Measurements from ENCODE around the gene PIM3.

Gene PIM3

GRCh38 chr22:49927483-49928184, 32.9 kb upstream of the PIM3 start:
- Histone ChIP-seq H3K27ac (ENCODE audit: insufficient read depth, low read depth, low read length, poor library complexity, severe bottlenecking) (no peak overlapping the region), H3K27me3 (ENCODE audit: control insufficient read depth, insufficient read depth, low read length, poor library complexity, severe bottlenecking) (peaks cover 22% of the 10 kb centered on the region), H3K36me3 (ENCODE audit: control insufficient read depth, insufficient read depth, low read length) (no peaks in the 10 kb centered on the region), H3K4me1 (ENCODE audit: control insufficient read depth, insufficient read depth, low read length) (no peaks in the 10 kb centered on the region), H3K9me3 (ENCODE audit: control insufficient read depth, low read length) (no peaks in the 10 kb centered on the region), H3K4me3 (ENCODE audit: insufficient read depth, low read depth, low read length) (no peak overlapping the region)
- whole genome bisulfite sequencing, 2 experiments: 91 to 92% methylated on average over 26 of the region's 26 CpGs

GRCh38 chr22:49928185-49928495, 32.4 kb upstream of the PIM3 start:
- 89% methylated on average over 8 of the region's 8 CpGs for WGBS, 2 experiments
- no peaks in the 10 kb centered on the region for H3K9me3 ChIP-seq (ENCODE audit: control insufficient read depth, low read length)
- H3K27ac ChIP-seq (ENCODE audit: insufficient read depth, low read depth, low read length, poor library complexity, severe bottlenecking): no peak overlapping the region
- peaks cover 22% of the 10 kb centered on the region for H3K27me3 ChIP-seq (ENCODE audit: control insufficient read depth, insufficient read depth, low read length, poor library complexity, severe bottlenecking)
- no peak overlapping the region for H3K4me3 ChIP-seq (ENCODE audit: insufficient read depth, low read depth, low read length)
- no peaks in the 10 kb centered on the region for H3K36me3 ChIP-seq (ENCODE audit: control insufficient read depth, insufficient read depth, low read length)
- no peaks in the 10 kb centered on the region for H3K4me1 ChIP-seq (ENCODE audit: control insufficient read depth, insufficient read depth, low read length)

GRCh38 chr22:49928555-49929210, 31.9 kb upstream of the PIM3 start:
- Histone ChIP-seq H3K27me3 (ENCODE audit: control insufficient read depth, insufficient read depth, low read length, poor library complexity, severe bottlenecking) (peaks cover 22% of the 10 kb centered on the region), H3K4me1 (ENCODE audit: control insufficient read depth, insufficient read depth, low read length) (no peaks in the 10 kb centered on the region), H3K9me3 (ENCODE audit: control insufficient read depth, low read length) (no peaks in the 10 kb centered on the region), H3K27ac (ENCODE audit: insufficient read depth, low read depth, low read length, poor library complexity, severe bottlenecking) (no peak overlapping the region), H3K36me3 (ENCODE audit: control insufficient read depth, insufficient read depth, low read length) (no peaks in the 10 kb centered on the region), H3K4me3 (ENCODE audit: insufficient read depth, low read depth, low read length) (no peak overlapping the region)
- WGBS, 2 experiments: 78 to 80% methylated on average over 38 of the region's 38 CpGs

GRCh38 chr22:49929211-49929979, 31.2 kb upstream of the PIM3 start:
- WGBS, 2 experiments: 13% methylated on average over 75 of the region's 75 CpGs
- Histone ChIP-seq H3K4me1 (ENCODE audit: control insufficient read depth, insufficient read depth, low read length) (no peaks in the 10 kb centered on the region), H3K27me3 (ENCODE audit: control insufficient read depth, insufficient read depth, low read length, poor library complexity, severe bottlenecking) (peaks cover 22% of the 10 kb centered on the region), H3K36me3 (ENCODE audit: control insufficient read depth, insufficient read depth, low read length) (no peaks in the 10 kb centered on the region), H3K27ac (ENCODE audit: insufficient read depth, low read depth, low read length, poor library complexity, severe bottlenecking) (no peak overlapping the region), H3K9me3 (ENCODE audit: control insufficient read depth, low read length) (no peaks in the 10 kb centered on the region), H3K4me3 (ENCODE audit: insufficient read depth, low read depth, low read length) (no peak overlapping the region)

GRCh38 chr22:49929994-49930575, 30.5 kb upstream of the PIM3 start:
- H3K36me3 ChIP-seq (ENCODE audit: control insufficient read depth, insufficient read depth, low read length): no peaks in the 10 kb centered on the region
- H3K4me3 ChIP-seq (ENCODE audit: insufficient read depth, low read depth, low read length): no peak overlapping the region
- peaks cover 27% of the 10 kb centered on the region for H3K27me3 ChIP-seq (ENCODE audit: control insufficient read depth, insufficient read depth, low read length, poor library complexity, severe bottlenecking)
- no peak overlapping the region for H3K27ac ChIP-seq (ENCODE audit: insufficient read depth, low read depth, low read length, poor library complexity, severe bottlenecking)
- H3K4me1 ChIP-seq (ENCODE audit: control insufficient read depth, insufficient read depth, low read length): no peaks in the 10 kb centered on the region
- no peaks in the 10 kb centered on the region for H3K9me3 ChIP-seq (ENCODE audit: control insufficient read depth, low read length)
- 73 to 75% methylated on average over 21 of the region's 21 CpGs for WGBS, 2 experiments

- Histone ChIP-seq H3K9me3 (ENCODE audit: control insufficient read depth, low read length) (no peaks in the 10 kb centered on the region), H3K36me3 (ENCODE audit: control insufficient read depth, insufficient read depth, low read length) (no peaks in the 10 kb centered on the region), H3K27ac (ENCODE audit: insufficient read depth, low read depth, low read length, poor library complexity, severe bottlenecking) (no peak overlapping the region), H3K4me3 (ENCODE audit: insufficient read depth, low read depth, low read length) (no peak overlapping the region), H3K27me3 (ENCODE audit: control insufficient read depth, insufficient read depth, low read length, poor library complexity, severe bottlenecking) (peaks cover 27% of the 10 kb centered on the region), H3K4me1 (ENCODE audit: control insufficient read depth, insufficient read depth, low read length) (no peaks in the 10 kb centered on the region)
- 75 to 77% methylated on average over 14 of the region's 14 CpGs for WGBS, 2 experiments
Measured at GRCh38 chr22:49930596-49931412, 29.8 kb upstream of the PIM3 start.

- Histone ChIP-seq H3K4me1 (ENCODE audit: control insufficient read depth, insufficient read depth, low read length) (peaks cover 4% of the 10 kb centered on the region), H3K27me3 (ENCODE audit: control insufficient read depth, insufficient read depth, low read length, poor library complexity, severe bottlenecking) (peaks cover 37% of the 10 kb centered on the region), H3K27ac (ENCODE audit: insufficient read depth, low read depth, low read length, poor library complexity, severe bottlenecking) (no peak overlapping the region), H3K36me3 (ENCODE audit: control insufficient read depth, insufficient read depth, low read length) (no peaks in the 10 kb centered on the region), H3K4me3 (ENCODE audit: insufficient read depth, low read depth, low read length) (no peak overlapping the region), H3K9me3 (ENCODE audit: control insufficient read depth, low read length) (no peaks in the 10 kb centered on the region)
- 86% methylated on average over 27 of the region's 27 CpGs for WGBS, 2 experiments
Measured at GRCh38 chr22:49933236-49934159, 27.1 kb upstream of the PIM3 start.

- Histone ChIP-seq H3K36me3 (ENCODE audit: control insufficient read depth, insufficient read depth, low read length) (no peaks in the 10 kb centered on the region), H3K27ac (ENCODE audit: insufficient read depth, low read depth, low read length, poor library complexity, severe bottlenecking) (no peak overlapping the region), H3K4me3 (ENCODE audit: insufficient read depth, low read depth, low read length) (no peak overlapping the region), H3K27me3 (ENCODE audit: control insufficient read depth, insufficient read depth, low read length, poor library complexity, severe bottlenecking) (peaks cover 30% of the 10 kb centered on the region), H3K9me3 (ENCODE audit: control insufficient read depth, low read length) (no peaks in the 10 kb centered on the region), H3K4me1 (ENCODE audit: control insufficient read depth, insufficient read depth, low read length) (peaks cover 4% of the 10 kb centered on the region)
- 76 to 77% methylated on average over 24 of the region's 24 CpGs for WGBS, 2 experiments
Measured at GRCh38 chr22:49934160-49934890, 26.2 kb upstream of the PIM3 start.

Data from ectodermal cell (in vitro differentiated cells).